ENCODE measurements around the gene ZNF764. TPM values are rescaled to one million over a fixed set of nuclear protein-coding genes. Genes with fewer than 3 reads are reported as not detected.

The ZNF764 gene
- total and polyA plus RNA-seq, 9 of the 15 experiments (the other 6 are each of a cell fraction or from before 2014, with no cell fraction given): 0.69 to 10.1 (median 4.1) TPM

GRCh38 chr16:30535106-30535776 is 22.9 kb downstream of the ZNF764 start (continued):
- TF ChIP-seq, protein P1, sequence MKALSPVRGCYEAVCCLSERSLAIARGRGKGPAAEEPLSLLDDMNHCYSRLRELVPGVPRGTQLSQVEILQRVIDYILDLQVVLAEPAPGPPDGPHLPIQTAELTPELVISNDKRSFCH (CRISPR knock-in tag; IDR thresholded peaks at IDR 0.05): no peak
- TF ChIP-seq, protein P1 (tag; IDR thresholded peaks at IDR 0.05): no peak
- no peak for TF ChIP-seq ZNF57 (CRISPR knock-in tag; IDR thresholded peaks at IDR 0.05)
- TF ChIP-seq GABPA (tag; conservative IDR thresholded peaks at IDR 0.05; ENCODE audit: low read depth): peak; percentile 68
- peak; percentile 60 for TF ChIP-seq EP400 (IDR thresholded peaks at IDR 0.05)
- TF ChIP-seq ZNF431 (CRISPR knock-in tag; IDR thresholded peaks at IDR 0.05): 0 out of 2 replicates have a peak, but pooled peaks have one; percentile 13
- no peak for TF ChIP-seq KHSRP (IDR thresholded peaks at IDR 0.05)
- no peak for TF ChIP-seq TBP (optimal IDR thresholded peaks at IDR 0.05; ENCODE audit: low read depth, low read length)
- no peak for TF ChIP-seq ZNF384 (IDR thresholded peaks at IDR 0.05; ENCODE audit: low read depth, low read length)
- TF ChIP-seq NR2C2 (CRISPR knock-in tag; IDR thresholded peaks at IDR 0.05): no peak
- peak; percentile 95 for TF ChIP-seq NR2C2 (tag; IDR thresholded peaks at IDR 0.05)
- peak; percentile 6; the same call in 1 of the 2 replicates for TF ChIP-seq ATF7 (IDR thresholded peaks at IDR 0.05)
- peak; percentile 4; the same call in 1 of the 2 replicates for TF ChIP-seq KLF16 (IDR thresholded peaks at IDR 0.05)
- TF ChIP-seq, protein P2, sequence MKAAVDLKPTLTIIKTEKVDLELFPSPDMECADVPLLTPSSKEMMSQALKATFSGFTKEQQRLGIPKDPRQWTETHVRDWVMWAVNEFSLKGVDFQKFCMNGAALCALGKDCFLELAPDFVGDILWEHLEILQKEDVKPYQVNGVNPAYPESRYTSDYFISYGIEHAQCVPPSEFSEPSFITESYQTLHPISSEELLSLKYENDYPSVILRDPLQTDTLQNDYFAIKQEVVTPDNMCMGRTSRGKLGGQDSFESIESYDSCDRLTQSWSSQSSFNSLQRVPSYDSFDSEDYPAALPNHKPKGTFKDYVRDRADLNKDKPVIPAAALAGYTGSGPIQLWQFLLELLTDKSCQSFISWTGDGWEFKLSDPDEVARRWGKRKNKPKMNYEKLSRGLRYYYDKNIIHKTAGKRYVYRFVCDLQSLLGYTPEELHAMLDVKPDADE (conservative IDR thresholded peaks at IDR 0.05; ENCODE audit: control insufficient read depth, low read depth, low read length): no peak
- no peak for TF ChIP-seq HNRNPL (IDR thresholded peaks at IDR 0.05; ENCODE audit: low read depth, low read length)
- TF ChIP-seq FOXA1 (IDR thresholded peaks at IDR 0.05; ENCODE audit: borderline replicate concordance): no peak
- peak; percentile 44; the same call in 1 of the 2 replicates for TF ChIP-seq L3MBTL2 (IDR thresholded peaks at IDR 0.05)
- TF ChIP-seq ZNF589 (CRISPR knock-in tag; IDR thresholded peaks at IDR 0.05; ENCODE audit: low read depth): peak; percentile 68; the same call in 1 of the 2 replicates
- peak; percentile 25; the same call in 1 of the 2 replicates for TF ChIP-seq MYC (IDR thresholded peaks at IDR 0.05; ENCODE audit: low read depth, low read length)
- TF ChIP-seq MYC (CRISPR knock-in tag; IDR thresholded peaks at IDR 0.05; ENCODE audit: borderline replicate concordance, low read depth): no peak
- TF ChIP-seq MLLT1 (IDR thresholded peaks at IDR 0.05): 0 out of 4 replicates have a peak, but pooled peaks of 1 of the 2 experiments have one; percentile 27
- no peak for TF ChIP-seq ZNF324 (CRISPR knock-in tag; IDR thresholded peaks at IDR 0.05)
- TF ChIP-seq ZNF696 (CRISPR knock-in tag; conservative IDR thresholded peaks at IDR 0.05): no peak
- TF ChIP-seq GTF2E2 (tag; IDR thresholded peaks at IDR 0.05): peak; percentile 82; the same call in 1 of the 2 replicates
- no peak for TF ChIP-seq RFX5 (IDR thresholded peaks at IDR 0.05; ENCODE audit: low read depth, low read length)
- TF ChIP-seq POLR2AphosphoS2 (IDR thresholded peaks at IDR 0.05; ENCODE audit: low read length): 0 out of 2 replicates have a peak, but pooled peaks have one; percentile 42
- TF ChIP-seq, protein P3, sequence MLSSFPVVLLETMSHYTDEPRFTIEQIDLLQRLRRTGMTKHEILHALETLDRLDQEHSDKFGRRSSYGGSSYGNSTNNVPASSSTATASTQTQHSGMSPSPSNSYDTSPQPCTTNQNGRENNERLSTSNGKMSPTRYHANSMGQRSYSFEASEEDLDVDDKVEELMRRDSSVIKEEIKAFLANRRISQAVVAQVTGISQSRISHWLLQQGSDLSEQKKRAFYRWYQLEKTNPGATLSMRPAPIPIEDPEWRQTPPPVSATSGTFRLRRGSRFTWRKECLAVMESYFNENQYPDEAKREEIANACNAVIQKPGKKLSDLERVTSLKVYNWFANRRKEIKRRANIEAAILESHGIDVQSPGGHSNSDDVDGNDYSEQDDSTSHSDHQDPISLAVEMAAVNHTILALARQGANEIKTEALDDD (IDR thresholded peaks at IDR 0.05): no peak
- no peak for TF ChIP-seq ZNF224 (CRISPR knock-in tag; IDR thresholded peaks at IDR 0.05)

All from K562 (cell line).